Type B pancreatic cell (in vitro differentiated cells): Measurements from ENCODE around the gene CYS1. TPM values are rescaled to one million over a fixed set of nuclear protein-coding genes. Genes with fewer than 3 reads are reported as not detected.

Experiments used
- DNase-seq: peaks from one replicate; pipeline ENCODE4 v3.0.0; 2021; ENCODE audit warnings: mixed read lengths; ENCODE audit not compliant: unreplicated experiment; ENCODE audit errors: extremely low spot score
- H3K27ac Mint-ChIP-seq: 2 replicates; pipeline ENCODE4 v1.8.0; 2021; ENCODE audit warnings: mild to moderate bottlenecking, mixed read lengths
- H3K27me3 Mint-ChIP-seq: 2 replicates; pipeline ENCODE4 v1.8.0; 2021; ENCODE audit warnings: mixed read lengths
- H3K36me3 Mint-ChIP-seq: 2 replicates; pipeline ENCODE4 v1.8.0; 2021; ENCODE audit warnings: mixed read lengths
- H3K4me1 Mint-ChIP-seq: one replicate; pipeline ENCODE4 v1.8.0; 2021; ENCODE audit warnings: mixed read lengths; ENCODE audit not compliant: unreplicated experiment
- H3K4me3 Mint-ChIP-seq: 2 replicates; pipeline ENCODE4 v1.8.0; 2021; ENCODE audit warnings: mild to moderate bottlenecking, mixed read lengths
- H3K9me3 Mint-ChIP-seq: 2 replicates; pipeline ENCODE4 v1.8.0; 2021; ENCODE audit warnings: mixed read lengths
- long read RNA-seq: library from polyadenylated mRNA; unstranded; transcript quantifications from one replicate; pipeline ENCODE4 v2.0.0, GENCODE V29; 2020
- total RNA-seq: library from RNA; stranded (reverse); gene quantifications from 2 replicates; pipeline ENCODE4 v1.2.1, GENCODE V29; 2021; ENCODE audit warnings: low replicate concordance
- TF ChIP-seq, protein P1 (sequence below): fragments of 200-600 bp; sonication (generic); conservative IDR thresholded peaks from 2 replicates; pipeline ENCODE4 v1.5.0; 2021; ENCODE audit warnings: antibody characterized with exemption, mild to moderate bottlenecking

The CYS1 gene, protein sequence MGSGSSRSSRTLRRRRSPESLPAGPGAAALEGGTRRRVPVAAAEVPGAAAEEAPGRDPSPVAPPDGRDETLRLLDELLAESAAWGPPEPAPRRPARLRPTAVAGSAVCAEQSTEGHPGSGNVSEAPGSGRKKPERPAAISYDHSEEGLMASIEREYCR
- total RNA-seq, result 0.79 and 0.94 TPM in 2 replicates
- long read RNA-seq, result 0 reads

DNA sequence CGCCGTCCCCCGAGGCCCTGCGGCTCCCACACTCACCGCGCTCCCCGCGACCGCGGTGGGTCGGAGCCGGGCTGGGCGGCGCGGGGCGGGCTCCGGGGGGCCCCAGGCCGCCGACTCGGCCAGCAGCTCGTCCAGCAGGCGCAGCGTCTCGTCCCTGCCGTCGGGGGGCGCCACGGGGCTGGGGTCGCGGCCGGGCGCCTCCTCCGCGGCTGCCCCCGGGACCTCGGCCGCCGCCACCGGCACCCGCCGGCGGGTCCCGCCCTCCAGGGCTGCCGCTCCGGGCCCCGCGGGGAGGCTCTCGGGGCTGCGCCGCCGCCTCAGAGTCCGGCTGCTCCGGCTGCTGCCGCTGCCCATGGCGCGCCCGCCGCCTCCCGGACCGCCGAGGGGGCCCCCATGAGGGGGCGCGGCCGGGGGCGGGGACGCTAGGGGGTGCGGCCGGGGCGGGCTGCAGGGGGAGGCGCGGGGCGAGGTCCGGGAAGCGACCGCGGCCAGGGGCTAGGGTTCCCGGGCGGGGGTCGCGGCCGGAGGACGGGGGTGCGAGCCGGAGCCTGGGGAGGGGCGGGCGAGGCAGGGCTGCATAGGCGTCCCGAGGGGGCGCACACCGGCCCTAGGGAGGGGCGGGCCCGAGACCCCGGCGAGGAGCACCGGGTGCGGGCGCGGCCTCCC is at the start of gene CYS1:
CYS1 (minus strand) TSS at position 542 of the 666 bp plus-strand sequence; CDS start at position 354, 188 bp downstream.
- TF ChIP-seq, protein P1, sequence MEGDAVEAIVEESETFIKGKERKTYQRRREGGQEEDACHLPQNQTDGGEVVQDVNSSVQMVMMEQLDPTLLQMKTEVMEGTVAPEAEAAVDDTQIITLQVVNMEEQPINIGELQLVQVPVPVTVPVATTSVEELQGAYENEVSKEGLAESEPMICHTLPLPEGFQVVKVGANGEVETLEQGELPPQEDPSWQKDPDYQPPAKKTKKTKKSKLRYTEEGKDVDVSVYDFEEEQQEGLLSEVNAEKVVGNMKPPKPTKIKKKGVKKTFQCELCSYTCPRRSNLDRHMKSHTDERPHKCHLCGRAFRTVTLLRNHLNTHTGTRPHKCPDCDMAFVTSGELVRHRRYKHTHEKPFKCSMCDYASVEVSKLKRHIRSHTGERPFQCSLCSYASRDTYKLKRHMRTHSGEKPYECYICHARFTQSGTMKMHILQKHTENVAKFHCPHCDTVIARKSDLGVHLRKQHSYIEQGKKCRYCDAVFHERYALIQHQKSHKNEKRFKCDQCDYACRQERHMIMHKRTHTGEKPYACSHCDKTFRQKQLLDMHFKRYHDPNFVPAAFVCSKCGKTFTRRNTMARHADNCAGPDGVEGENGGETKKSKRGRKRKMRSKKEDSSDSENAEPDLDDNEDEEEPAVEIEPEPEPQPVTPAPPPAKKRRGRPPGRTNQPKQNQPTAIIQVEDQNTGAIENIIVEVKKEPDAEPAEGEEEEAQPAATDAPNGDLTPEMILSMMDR, result no peak
- DNase-seq, result no peak
- peak within 1 kb of the TSS; percentile 84 for H3K4me3 Mint-ChIP-seq
- H3K36me3 Mint-ChIP-seq, result no peaks in the 10 kb centered on the region
- H3K27me3 Mint-ChIP-seq, result peaks cover 85% of the 10 kb centered on the region
- H3K27ac Mint-ChIP-seq, result peak within 1 kb of the TSS; percentile 46
- H3K4me1 Mint-ChIP-seq, result peaks cover 18% of the 10 kb centered on the region
- H3K9me3 Mint-ChIP-seq, result no peaks in the 10 kb centered on the region

DNA sequence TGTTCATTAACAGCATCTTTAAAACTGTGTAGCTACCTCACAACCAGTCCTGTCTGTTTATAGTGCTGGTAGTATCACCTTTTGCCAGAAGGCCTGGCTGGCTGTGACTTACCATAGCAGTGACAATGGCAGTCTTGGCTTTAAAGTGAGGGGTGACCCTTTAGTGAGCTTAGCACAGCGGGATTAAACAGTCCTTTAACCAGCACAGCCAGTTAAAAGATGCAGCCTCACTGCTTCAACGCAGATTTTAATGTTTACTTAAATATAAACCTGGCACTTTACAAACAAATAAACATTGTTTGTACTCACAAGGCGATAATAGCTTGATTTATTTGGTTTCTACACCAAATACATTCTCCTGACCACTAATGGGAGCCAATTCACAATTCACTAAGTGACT is 49.3 kb upstream of the CYS1 start:
- Mint-ChIP-seq H3K4me3 (no peak overlapping the region), H3K27ac (no peak overlapping the region), H3K27me3 (no peaks in the 10 kb centered on the region), H3K4me1 (peaks cover 27% of the 10 kb centered on the region), H3K36me3 (peaks cover 23% of the 10 kb centered on the region), H3K9me3 (no peaks in the 10 kb centered on the region)
- TF ChIP-seq, protein P1, result no peak
- no peak for DNase-seq

DNA sequence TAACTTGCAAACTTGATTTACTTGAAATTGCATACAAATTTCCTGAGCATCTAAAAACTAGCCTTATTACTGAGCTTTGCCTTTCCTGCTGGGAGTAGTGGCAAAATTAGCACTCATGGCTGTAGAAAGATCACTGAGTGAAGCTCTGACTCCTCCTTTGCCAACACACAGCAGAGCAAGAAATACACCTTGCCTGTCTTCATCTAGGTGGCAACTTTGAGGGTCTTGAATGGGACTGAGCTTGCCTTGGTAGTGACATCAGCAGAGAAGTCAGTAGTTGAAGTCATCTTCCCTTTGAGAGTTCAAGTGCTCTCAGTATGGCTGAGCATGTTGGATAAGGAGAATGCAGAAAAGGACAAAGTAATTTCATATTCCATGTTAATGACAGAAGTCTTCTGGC is 48.2 kb upstream of the CYS1 start:
- Mint-ChIP-seq H3K27me3 (no peaks in the 10 kb centered on the region), H3K9me3 (no peaks in the 10 kb centered on the region), H3K27ac (no peak overlapping the region), H3K4me3 (no peak overlapping the region), H3K4me1 (peaks cover 33% of the 10 kb centered on the region), H3K36me3 (peaks cover 23% of the 10 kb centered on the region)
- TF ChIP-seq, protein P1, result no peak
- no peak for DNase-seq

DNA sequence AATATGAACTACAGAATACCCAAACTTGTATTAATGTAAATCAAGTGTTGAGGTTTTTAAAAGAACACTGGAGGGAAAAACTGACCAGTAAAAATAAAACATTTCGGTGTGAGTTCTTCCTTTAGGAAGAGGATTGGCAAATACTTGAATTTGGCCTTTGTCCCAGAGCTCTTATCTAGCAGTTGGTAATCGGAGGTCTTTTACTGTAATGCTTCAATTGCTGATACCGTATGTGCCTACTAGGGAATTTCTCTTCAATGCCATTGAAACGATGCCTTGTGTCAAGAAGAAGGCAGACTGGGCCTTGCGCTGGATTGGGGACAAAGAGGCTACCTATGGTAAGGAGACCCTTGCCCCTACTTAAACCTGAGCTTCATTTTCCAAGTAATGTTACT is 46.4 kb upstream of the CYS1 start:
- Mint-ChIP-seq H3K4me1 (peaks cover 37% of the 10 kb centered on the region), H3K4me3 (peak overlapping the region; percentile 31), H3K9me3 (no peaks in the 10 kb centered on the region), H3K27ac (no peak overlapping the region), H3K36me3 (peaks cover 23% of the 10 kb centered on the region), H3K27me3 (no peaks in the 10 kb centered on the region)
- no peak for DNase-seq
- TF ChIP-seq, protein P1, result no peak

DNA sequence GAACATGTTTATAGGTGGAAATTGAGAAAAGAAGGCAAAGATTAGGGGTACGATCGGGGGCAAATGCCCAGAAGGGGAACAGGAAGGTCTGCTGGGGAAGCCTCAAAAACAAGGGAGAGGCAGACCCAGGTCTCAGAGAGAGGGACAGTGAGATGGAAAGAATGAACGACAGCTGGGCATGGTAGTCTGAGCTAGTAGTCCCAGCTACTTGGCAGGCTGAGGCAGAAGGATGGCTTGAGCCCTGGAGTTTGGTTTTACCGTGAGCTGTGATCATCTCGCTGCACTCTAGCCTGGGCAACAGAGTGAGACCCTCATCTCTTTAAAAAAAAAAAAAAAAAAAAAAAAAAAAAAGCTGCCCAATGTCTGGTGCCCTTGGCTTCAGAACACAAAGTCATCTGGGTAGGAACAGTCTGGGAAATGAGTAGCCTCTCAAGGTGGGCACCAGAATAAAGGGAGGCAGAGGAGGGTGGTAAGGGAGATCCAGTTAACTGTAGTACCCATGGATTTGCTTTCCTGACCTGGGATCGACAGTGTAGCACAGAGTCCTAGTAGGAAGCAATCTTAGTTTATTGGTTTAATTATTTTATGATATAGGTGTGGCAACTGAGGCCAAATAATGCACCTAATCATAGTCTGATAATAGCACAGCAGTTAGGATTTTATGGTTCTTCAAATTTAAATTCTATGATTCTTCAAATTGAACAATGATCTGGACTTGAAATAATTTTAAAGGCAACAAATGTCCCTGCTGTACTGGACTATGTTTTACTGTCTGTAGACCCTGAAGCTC is 45.8 kb upstream of the CYS1 start:
- H3K36me3 Mint-ChIP-seq, result peaks cover 22% of the 10 kb centered on the region
- H3K9me3 Mint-ChIP-seq, result no peaks in the 10 kb centered on the region
- DNase-seq, result no peak
- no peaks in the 10 kb centered on the region for H3K27me3 Mint-ChIP-seq
- TF ChIP-seq, protein P1, result no peak
- H3K4me3 Mint-ChIP-seq, result peak overlapping the region; percentile 31
- no peak overlapping the region for H3K27ac Mint-ChIP-seq
- H3K4me1 Mint-ChIP-seq, result peaks cover 43% of the 10 kb centered on the region
